ENCODE results near the gene SUPT3H.
"Not testable (repeated sequence)": the region's sequence is repeated elsewhere in the genome, so short reads cannot be mapped to it uniquely, and the experiment has no call there.

SUPT3H gene

GRCh38 chr6:45174045-45174444 is 203.7 kb downstream of the SUPT3H start:
- no peak for DNase-seq (ENCODE audit: low read depth)

DNA sequence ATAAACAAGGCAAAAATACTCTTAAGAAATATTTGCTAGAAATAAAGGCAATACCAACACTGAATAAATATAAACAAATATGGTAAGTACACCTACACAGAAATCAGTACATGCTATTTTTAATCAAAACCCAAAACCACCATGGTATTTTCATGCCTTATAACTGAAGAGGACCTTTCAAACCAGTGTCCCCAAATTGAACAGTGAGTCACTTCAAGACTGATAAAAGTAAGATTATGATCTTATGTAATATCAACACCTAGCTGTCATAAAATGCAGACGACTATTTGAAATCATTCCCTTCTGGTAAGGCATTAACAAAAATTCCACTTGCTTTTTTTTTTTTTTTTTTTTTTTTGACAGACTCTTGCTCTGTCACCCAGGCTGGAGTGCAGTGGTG is 206.4 kb downstream of the SUPT3H start:
- DNase-seq (ENCODE audit: low read depth): no peak

- no peak for DNase-seq (ENCODE audit: low read depth)
These were observed 207.4 kb downstream of the SUPT3H start for GRCh38 chr6:45170309-45170708.

GRCh38 chr6:45169815-45170214 is 207.9 kb downstream of the SUPT3H start:
- no peak for DNase-seq (ENCODE audit: low read depth)

DNA sequence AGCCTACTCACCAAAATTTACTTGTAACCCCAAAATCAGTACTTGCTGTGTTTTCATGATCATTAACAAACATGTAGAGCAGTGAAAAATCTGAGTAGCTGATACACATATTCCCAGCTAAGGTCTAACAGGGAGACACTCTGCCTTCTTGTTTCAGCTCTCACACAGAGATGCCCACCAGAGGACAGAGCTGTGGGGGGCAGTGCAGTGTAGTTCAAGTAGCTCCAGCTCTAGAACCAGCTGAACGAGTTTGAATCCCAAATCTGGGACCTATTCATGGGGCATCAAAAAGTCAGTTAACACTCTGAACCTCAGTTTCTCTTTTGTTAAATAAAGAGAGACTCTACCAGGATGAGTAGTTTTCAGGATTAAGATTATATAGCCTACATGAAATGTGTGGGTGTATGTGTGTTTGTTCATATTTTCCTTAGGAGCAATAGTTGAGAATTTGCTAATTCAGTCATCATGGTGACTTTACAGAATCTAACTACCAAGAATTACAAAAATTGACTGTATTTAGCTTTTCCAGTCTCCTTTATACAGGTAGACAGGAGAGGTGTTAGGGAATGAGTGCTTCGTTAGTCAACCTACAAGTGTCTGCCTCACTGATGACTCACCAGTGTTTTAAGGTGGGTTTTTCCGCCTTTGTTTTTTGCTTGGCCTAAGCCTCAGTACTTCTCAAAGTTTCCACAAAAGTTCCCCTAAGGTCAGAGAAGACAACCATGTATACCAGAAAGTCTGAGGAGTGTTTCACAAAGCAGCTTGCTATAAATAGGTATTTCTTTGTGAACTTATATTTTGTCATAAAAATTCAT is 213.6 kb downstream of the SUPT3H start:
- peak; percentile 30 for DNase-seq (ENCODE audit: low read depth)

DNA sequence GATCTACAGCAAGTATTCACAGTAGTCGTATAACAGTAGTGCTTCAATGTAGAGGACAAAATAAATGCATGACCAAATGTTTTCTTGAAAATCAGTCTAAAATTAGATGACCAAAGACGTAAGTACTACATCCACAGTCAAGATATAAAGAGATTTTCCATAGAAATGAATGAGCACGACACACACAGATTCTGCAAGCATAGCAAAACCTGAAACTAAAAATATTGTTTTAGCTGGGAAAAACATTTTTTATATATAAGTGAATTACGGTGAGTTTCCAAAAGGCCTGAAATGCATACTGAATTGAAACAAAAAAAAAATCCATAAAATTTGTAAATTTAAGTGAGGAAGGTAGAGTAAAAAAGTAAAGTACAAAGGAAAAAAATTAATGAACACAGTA is 217.4 kb downstream of the SUPT3H start:
- no peak for DNase-seq (ENCODE audit: low read depth)

DNA sequence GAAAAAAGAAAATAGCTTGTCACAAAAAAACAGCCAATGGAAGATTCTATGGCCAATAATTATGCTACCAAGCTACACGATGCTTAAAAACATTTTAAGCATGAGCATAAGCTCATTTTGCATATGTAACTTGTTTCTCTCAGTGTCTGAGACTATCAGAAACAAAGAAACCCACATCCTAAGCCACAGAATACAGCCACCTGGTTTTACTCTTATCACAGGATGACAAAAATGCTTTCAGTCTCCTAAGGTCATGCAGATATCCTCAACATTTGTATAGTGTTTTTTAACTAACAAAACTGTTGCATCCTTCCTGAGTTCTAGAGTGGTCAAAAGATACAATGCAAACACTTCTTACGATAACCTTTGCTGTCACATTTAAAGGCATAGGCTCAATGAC is 221.7 kb downstream of the SUPT3H start:
- no peak for DNase-seq (ENCODE audit: low read depth)

DNA sequence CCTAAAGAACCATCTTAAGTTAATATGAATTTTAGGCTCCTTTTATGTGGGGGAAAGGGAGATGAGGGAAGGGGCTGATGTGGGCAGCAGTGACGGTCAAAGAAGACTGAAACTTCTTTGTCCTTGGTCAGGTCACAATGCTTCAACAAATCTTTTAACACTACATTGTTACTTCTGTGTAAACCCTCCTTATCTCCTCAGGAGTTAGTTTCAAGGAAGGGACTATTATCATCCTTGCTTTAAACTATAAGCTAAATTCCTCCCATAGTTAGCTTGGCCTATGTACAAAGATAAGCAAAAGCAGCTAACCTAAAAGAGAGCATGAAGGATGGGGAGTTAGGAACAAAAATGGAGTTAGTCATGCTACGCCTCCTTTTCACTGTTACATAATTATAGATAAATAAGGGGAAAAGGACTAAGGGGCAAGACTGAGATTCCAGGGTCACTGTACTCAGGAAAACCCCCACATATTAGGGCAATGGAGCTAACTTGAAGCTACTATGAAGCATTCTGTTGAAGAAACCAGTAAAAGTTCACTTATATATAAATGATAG is 222.3 kb downstream of the SUPT3H start:
- no peak for DNase-seq (ENCODE audit: low read depth)

- DNase-seq (ENCODE audit: low read depth): no peak
These were observed 223.1 kb downstream of the SUPT3H start for GRCh38 chr6:45154679-45155078.

DNA sequence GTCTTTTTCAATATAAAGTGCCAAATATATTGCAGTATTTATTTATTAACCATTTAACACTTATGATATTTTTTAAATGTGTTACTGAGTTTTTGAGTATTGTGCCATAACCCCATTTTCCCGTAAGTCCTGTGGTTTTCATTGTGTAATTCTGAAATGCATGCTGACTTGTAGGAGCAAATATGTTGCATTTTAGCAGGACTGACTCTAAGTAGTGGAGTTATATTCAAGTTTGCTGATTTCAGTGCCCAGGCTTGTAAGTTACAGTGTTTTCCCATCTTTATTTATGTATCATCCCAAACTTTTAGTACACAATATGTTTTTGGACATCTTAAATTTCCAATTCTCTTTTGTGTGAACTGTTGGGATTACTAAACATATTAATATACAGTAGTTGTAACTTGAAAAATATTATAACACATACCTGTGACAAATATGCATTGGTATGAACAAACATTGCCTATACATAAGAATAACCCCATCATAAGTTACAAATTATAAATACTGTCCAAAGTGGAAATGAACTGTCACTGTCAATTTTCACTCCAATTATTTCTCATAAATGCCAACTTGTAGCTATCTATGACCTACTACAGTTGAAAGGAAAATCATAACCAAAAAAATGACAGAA is 228.9 kb downstream of the SUPT3H start:
- no peak for DNase-seq (ENCODE audit: low read depth)

DNA sequence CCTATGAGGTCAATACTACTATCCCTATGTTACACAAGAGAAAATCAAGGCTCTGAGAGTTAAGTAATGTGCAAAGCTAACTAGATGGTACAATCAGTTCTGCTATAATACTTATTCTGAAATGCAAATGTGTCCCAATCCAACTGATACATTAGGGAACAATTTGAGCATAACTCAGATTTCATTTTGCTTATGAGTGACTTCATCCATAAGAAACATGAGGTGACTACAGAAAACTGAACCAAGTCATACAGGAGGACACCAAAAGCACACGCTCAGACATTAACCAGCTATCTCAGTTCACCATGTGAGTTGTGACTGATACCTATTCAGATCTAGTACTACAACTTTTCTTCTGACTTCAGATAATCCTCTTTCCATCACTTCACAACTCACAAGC is 229.5 kb downstream of the SUPT3H start:
- DNase-seq (ENCODE audit: low read depth): no peak

DNA sequence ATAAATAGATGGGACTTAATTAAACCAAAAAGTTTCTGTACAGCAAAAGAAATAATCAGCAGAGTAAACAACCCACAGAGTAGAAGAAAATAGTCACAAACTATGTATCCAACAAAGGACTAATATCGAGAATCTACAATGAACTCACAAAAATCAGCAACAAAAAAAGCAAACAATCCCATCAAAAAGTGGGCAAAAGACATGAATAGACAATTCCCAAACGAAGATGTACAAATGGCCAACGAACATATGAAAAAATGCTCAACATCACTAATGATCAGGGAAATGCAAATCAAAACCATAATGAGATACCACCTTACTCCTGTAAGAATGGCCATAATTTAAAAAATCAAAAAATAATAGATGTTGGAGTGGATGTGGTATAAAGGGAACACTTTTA is 232.1 kb downstream of the SUPT3H start:
- not testable (repeated sequence) for DNase-seq (ENCODE audit: low read depth)

- no peak for DNase-seq (ENCODE audit: low read depth)
These were observed 239.0 kb downstream of the SUPT3H start for GRCh38 chr6:45138765-45139164.

DNA sequence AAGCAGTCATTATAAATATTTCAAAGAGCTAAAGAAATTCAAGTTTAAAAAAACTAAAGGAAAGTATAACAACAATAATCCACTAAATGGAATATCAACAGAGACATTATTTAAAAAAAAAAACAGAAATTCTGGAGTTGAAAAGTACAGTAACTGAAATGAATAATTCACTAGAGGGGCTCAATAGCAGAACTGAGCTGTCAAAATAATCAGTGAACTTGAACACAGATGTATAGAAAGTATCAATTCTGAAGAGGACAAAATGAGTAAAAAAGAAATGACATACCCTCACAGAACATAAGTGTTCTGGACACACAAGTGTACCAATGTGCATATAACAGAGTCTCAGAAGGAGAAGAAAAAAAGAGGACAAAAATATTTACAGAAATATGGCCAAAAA is 241.2 kb downstream of the SUPT3H start:
- no peak for DNase-seq (ENCODE audit: low read depth)

GRCh38 chr6:45132658-45133294 is 245.0 kb downstream of the SUPT3H start:
- no peak for DNase-seq (ENCODE audit: low read depth)

GRCh38 chr6:45132059-45132458 is 245.7 kb downstream of the SUPT3H start:
- no peak for DNase-seq (ENCODE audit: low read depth)

GRCh38 chr6:45129051-45129450 is 248.7 kb downstream of the SUPT3H start:
- DNase-seq (ENCODE audit: low read depth): no peak

- DNase-seq (ENCODE audit: low read depth): no peak
These were observed 250.5 kb downstream of the SUPT3H start for GRCh38 chr6:45127185-45127584.

DNA sequence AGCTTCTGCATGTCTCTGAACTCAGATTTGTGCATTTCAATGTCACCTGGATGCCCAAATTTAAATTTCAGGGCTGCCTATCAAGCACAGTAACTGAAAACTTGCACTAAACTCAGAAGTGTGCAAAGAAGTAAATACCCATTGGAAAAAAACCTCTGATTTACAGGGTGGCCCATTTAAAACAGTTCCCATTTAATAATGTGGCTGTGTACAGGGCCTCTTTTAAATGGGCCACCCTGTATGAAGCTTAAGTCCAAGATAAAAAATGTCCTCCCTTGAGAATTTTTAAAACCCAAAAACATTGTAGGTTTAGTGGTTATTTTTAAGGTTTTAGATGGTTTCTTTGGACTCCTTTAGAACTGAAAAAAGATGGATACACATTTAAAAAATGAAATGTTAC is 251.7 kb downstream of the SUPT3H start:
- no peak for DNase-seq (ENCODE audit: low read depth)

DNA sequence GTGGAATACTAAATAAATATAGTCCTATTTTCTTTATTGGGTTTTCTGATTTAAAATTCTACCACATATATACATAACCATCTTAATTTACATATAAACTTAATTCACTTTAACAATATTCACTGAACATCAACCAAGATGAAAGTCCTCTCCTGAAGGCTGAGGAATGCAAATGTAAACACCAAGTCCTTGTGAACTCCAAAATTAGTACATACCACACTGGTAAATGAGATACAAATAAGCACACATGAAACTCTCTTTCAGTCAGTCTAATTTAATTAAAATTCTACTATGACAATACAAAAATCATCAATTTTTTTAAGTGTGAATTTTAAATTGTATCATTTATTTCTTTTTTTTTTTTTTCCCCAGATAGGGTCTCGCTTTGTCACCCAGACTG is 254.7 kb downstream of the SUPT3H start:
- no peak for DNase-seq (ENCODE audit: low read depth)

GRCh38 chr6:45118754-45119153 is 259.0 kb downstream of the SUPT3H start:
- no peak for DNase-seq (ENCODE audit: low read depth)

DNA sequence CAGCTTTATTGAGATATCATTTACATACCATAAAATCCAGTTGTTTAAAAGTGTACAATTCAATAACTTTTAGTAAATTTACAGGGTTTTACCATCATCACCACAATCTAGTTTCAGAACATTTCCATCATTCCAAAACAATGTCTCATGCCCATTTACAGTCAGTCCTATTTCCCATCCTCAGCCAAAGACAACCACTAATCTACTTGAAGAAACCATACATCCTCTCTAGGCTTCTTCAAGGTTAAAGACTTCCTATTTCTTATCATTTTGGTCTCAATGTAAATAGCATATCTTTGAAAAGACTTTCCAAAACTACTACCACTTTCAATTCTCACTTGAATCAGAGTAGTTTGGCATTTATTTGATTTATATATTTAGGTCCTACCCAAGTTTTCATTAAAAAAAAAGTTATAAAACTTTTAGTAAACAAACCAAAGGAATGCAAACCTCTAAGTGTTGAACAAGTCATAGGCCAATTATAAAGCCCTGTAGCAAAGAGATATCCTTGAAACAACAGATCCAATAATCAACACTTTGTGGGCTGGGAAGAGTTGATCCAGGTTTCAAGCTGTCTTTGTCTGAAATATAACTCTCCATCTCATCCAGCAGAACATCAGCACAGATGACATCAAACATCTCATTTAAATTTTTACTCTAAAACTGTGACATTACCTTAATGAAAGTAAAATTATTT is 260.9 kb downstream of the SUPT3H start:
- DNase-seq (ENCODE audit: low read depth): no peak

Data from activated T-cell treated with anti-CD3 and anti-CD28 coated beads for 24 hours (primary cell).